Karpas-422 (cell line): ENCODE results near the gene UNC13C. TPM values are rescaled to one million over a fixed set of nuclear protein-coding genes. Genes with fewer than 3 reads are reported as not detected.

Source experiments
- DNase-seq: peaks from one replicate; pipeline ENCODE4 v3.0.0-alpha.2; 2015
- H2AFZ ChIP-seq: fragments of 200-600 bp; sonication (generic); 2 replicates; pipeline ENCODE4 v1.6.1; 2014; ENCODE audit warnings: antibody characterized with exemption, low read length, mixed read lengths
- H3K27ac ChIP-seq: fragments of 200-600 bp; sonication (generic); 2 replicates; pipeline ENCODE4 v1.5.1; 2014; ENCODE audit warnings: mild to moderate bottlenecking, low read length, moderate library complexity
- H3K27me3 ChIP-seq: fragments of 200-600 bp; sonication (generic); 2 replicates; pipeline ENCODE4 v1.6.1; 2014; ENCODE audit warnings: low read length, mixed read lengths
- H3K36me3 ChIP-seq: fragments of 200-600 bp; sonication (generic); 2 replicates; pipeline ENCODE4 v1.6.1; 2014; ENCODE audit warnings: low read length, mixed read lengths; ENCODE audit not compliant: insufficient read depth
- H3K4me1 ChIP-seq: fragments of 200-600 bp; sonication (generic); 2 replicates; pipeline ENCODE4 v1.6.1; 2014; ENCODE audit warnings: mild to moderate bottlenecking, low read length, mixed read lengths
- H3K4me2 ChIP-seq: fragments of 200-600 bp; sonication (generic); 2 replicates; pipeline ENCODE4 v1.6.1; 2014; ENCODE audit warnings: low read length, low read depth, mild to moderate bottlenecking; ENCODE audit not compliant: poor library complexity, severe bottlenecking
- H3K4me3 ChIP-seq: fragments of 200-600 bp; sonication (generic); 2 replicates; pipeline ENCODE4 v1.5.1; 2014; ENCODE audit warnings: mild to moderate bottlenecking, antibody characterized with exemption, low read length, mixed read lengths
- H3K79me2 ChIP-seq: fragments of 200-600 bp; sonication (generic); 2 replicates; pipeline ENCODE4 v1.6.1; 2014; ENCODE audit warnings: mild to moderate bottlenecking, low read length, mixed read lengths
- H3K9ac ChIP-seq: fragments of 200-600 bp; sonication (generic); 2 replicates; pipeline ENCODE4 v1.6.0; 2014; ENCODE audit warnings: low read length
- H3K9me2 ChIP-seq: fragments of 200-600 bp; sonication (generic), shearing (Covaris generic); replicated peaks from 2 replicates; pipeline ENCODE4 v1.6.0; 2014; ENCODE audit warnings: mild to moderate bottlenecking, low read length, moderate library complexity; ENCODE audit not compliant: insufficient read depth
- H3K9me3 ChIP-seq: fragments of 300-700, 200-600 bp; sonication (generic); 2 replicates; pipeline ENCODE4 v1.6.1; 2014; ENCODE audit warnings: low read length, mixed read lengths
- H4K20me1 ChIP-seq: fragments of 200-600 bp; sonication (generic); 2 replicates; pipeline ENCODE4 v1.6.1; 2014; ENCODE audit warnings: mild to moderate bottlenecking, antibody characterized with exemption, low read length, low read depth; ENCODE audit not compliant: insufficient read depth
- total RNA-seq: library from RNA; depleted of rRNA; stranded (reverse); fragments of >200 nt; shearing (Covaris generic); gene quantifications from 2 replicates; pipeline ENCODE4 v1.2.3, GENCODE V29; 2014; ENCODE audit warnings: low replicate concordance

The UNC13C gene
- total RNA-seq, 1 experiment from 2014 or later: not detected

DNA sequence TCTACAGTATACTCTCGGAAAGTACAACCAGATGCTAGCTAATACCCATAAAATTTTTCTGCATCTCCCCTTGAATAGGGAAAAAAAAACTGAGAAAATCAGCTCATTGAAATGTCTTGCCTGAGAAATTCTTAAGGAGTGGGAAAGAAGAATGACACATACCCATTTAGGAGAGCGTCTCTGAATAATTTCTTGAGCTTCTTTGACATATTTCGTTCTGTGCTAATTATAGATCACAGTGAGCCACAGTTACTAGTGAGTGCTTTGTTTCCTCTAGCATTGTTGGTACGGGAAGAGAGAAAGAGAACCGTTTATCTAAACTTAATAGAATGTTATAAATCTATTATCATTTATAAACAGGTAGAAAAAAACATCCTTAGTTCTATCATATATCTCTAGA is 588.4 kb downstream of the UNC13C start:
- H3K36me3 ChIP-seq: no peaks in the 10 kb centered on the region
- H3K27me3 ChIP-seq: no peaks in the 10 kb centered on the region
- no peak for DNase-seq
- H3K9me2 ChIP-seq: no peaks in the 10 kb centered on the region
- no peak overlapping the region for H2AFZ ChIP-seq
- H4K20me1 ChIP-seq: no peaks in the 10 kb centered on the region
- H3K4me3 ChIP-seq: no peak overlapping the region
- no peak overlapping the region for H3K9ac ChIP-seq
- H3K4me2 ChIP-seq: no peak overlapping the region
- no peak overlapping the region for H3K27ac ChIP-seq
- H3K79me2 ChIP-seq: no peaks in the 10 kb centered on the region
- H3K4me1 ChIP-seq: no peaks in the 10 kb centered on the region
- peaks cover 9% of the 10 kb centered on the region; the same call in 1 of the 2 replicates for H3K9me3 ChIP-seq

DNA sequence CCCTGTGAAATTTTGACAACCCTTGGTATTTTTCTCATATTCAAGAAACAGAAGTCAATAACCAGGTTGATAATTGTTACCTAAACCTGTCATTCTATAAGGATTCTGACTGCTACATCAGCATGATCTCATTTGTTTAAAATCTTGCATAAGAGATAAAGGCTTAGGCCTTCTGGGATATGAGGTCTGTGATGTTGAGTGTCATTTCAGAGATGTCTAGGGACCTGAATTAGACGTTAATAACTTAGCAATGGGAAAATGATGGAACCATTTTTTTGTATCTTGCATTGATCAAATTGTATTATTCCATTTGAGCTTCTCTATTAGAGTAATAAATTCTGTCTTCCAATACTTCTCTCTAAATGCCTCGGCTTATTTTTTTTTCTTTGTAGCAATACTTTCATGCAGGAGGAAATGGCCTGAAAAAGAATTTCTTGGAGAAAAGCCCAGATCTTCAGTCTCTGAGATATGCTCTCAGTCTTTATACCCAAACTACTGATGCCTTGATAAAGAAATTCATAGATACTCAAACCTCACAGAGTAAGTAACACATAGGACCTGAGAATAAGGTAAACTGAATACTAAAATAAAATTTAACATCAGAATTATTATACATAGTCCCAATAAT is 589.3 kb downstream of the UNC13C start:
- H3K4me2 ChIP-seq: no peak overlapping the region
- no peaks in the 10 kb centered on the region for H3K9me2 ChIP-seq
- no peak overlapping the region for H2AFZ ChIP-seq
- no peak for DNase-seq
- H3K79me2 ChIP-seq: no peaks in the 10 kb centered on the region
- H4K20me1 ChIP-seq: no peaks in the 10 kb centered on the region
- no peak overlapping the region for H3K27ac ChIP-seq
- peaks cover 7% of the 10 kb centered on the region; the same call in 1 of the 2 replicates for H3K9me3 ChIP-seq
- H3K9ac ChIP-seq: no peak overlapping the region
- no peaks in the 10 kb centered on the region for H3K4me1 ChIP-seq
- no peaks in the 10 kb centered on the region for H3K36me3 ChIP-seq
- H3K27me3 ChIP-seq: no peaks in the 10 kb centered on the region
- no peak overlapping the region for H3K4me3 ChIP-seq

DNA sequence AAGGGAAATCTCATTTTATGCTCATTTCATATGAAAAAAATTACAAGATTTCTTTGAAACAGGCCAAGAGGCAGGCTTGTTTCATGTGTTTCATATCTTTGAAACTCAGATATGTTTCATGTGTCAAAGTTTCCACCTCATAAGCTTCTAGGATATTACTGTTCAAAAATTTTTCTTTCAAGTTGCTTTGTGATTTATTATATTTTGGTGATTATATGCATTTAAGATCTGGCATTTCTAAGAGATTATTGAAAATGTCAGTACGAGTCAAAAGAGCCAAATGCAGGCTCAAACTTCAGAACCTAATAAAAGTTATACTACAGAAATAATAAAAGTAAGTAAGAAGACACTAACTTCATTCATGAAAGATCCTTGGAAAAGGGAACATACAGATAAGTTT is 590.1 kb downstream of the UNC13C start:
- Histone ChIP-seq H2AFZ (no peak overlapping the region), H3K27me3 (no peaks in the 10 kb centered on the region), H3K79me2 (no peaks in the 10 kb centered on the region), H3K9me3 (peaks cover 7% of the 10 kb centered on the region; the same call in 1 of the 2 replicates), H3K36me3 (no peaks in the 10 kb centered on the region), H3K4me1 (no peaks in the 10 kb centered on the region), H3K27ac (no peak overlapping the region), H3K4me3 (no peak overlapping the region), H3K9me2 (no peaks in the 10 kb centered on the region), H4K20me1 (no peaks in the 10 kb centered on the region), H3K4me2 (no peak overlapping the region), H3K9ac (no peak overlapping the region)
- no peak for DNase-seq

DNA sequence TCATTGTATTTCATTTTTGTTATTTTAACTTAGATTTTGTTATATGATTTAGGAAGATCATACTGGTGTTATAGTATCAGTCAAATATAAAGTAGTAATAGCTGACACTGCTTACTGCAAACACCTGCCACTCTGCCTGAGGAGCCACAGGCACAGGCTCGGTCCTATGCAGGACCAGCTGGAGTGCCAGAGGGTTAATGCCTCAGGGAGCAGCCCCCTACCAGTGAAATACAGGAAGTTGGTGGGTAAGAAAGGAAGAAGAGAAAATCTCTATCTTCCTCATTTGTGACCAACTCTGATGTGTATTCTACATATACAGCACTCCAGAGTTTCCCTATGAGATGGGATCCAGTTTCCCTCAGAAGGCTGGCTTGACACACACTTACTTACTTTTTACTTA is 593.3 kb downstream of the UNC13C start:
- Histone ChIP-seq H3K27me3 (no peaks in the 10 kb centered on the region), H2AFZ (no peak overlapping the region), H3K4me1 (no peaks in the 10 kb centered on the region), H3K27ac (no peak overlapping the region), H3K9me3 (peaks cover 13% of the 10 kb centered on the region; the same call in 1 of the 2 replicates), H3K9me2 (no peaks in the 10 kb centered on the region), H3K4me3 (no peak overlapping the region), H4K20me1 (no peaks in the 10 kb centered on the region), H3K36me3 (no peaks in the 10 kb centered on the region), H3K79me2 (no peaks in the 10 kb centered on the region), H3K4me2 (no peak overlapping the region), H3K9ac (no peak overlapping the region)
- DNase-seq: no peak

DNA sequence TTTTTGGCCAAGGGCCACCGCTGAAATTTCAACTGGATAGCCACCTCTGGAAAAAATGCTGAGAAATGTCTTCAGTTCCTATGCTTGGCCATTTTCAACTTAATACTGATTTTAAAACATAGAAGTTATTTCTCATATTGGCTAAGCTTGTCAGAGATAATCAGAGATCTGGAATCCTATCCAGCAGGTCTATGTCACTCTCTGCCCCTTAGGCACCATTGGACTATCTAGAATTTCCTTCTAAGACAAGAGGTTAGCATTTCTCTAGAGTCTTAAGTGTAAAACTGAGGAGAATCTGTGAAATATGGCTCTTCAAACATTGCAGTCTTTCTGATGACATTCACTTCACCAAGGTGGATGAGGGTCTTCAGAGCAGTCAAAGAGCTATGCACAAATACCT is 597.3 kb downstream of the UNC13C start:
- no peaks in the 10 kb centered on the region for H3K79me2 ChIP-seq
- no peaks in the 10 kb centered on the region for H3K36me3 ChIP-seq
- no peak overlapping the region for H3K4me2 ChIP-seq
- H4K20me1 ChIP-seq: no peaks in the 10 kb centered on the region
- no peaks in the 10 kb centered on the region for H3K9me2 ChIP-seq
- no peaks in the 10 kb centered on the region for H3K27me3 ChIP-seq
- H3K9ac ChIP-seq: no peak overlapping the region
- H3K4me3 ChIP-seq: no peak overlapping the region
- H3K9me3 ChIP-seq: peaks cover 9% of the 10 kb centered on the region; the same call in 1 of the 2 replicates
- no peaks in the 10 kb centered on the region for H3K4me1 ChIP-seq
- no peak for DNase-seq
- no peak overlapping the region for H3K27ac ChIP-seq
- no peak overlapping the region for H2AFZ ChIP-seq

DNA sequence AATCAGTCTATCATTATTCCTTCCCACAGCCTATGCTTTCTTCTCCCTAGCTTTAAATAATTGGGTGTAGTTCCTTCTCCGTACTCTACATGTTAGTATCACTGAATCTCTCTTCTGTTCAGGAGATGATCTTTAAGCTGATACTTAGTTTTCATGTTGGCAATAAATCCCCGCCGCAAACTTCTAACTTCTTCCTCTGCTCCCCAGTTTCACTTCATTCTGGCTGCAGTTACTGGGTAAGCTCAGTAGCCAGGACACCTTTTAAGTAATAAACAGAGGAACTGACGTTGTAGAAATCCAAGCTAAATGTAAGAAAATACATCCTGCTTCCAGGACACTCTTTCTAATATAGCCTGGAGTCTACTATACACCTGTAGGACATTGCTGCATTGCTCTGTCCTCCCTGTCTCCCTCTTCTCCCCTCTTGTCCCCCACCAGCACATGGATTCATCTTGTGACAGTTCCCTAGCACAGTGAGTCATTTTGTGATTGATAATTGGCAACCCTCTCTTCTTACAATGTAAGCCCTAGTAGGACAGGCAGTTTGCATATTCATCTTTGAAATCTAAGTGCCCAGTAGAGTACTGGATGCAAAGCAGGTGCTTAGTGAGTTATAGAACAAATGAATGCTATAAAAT is 598.2 kb downstream of the UNC13C start:
- H3K4me2 ChIP-seq: no peak overlapping the region
- no peak overlapping the region for H3K4me3 ChIP-seq
- H3K9me2 ChIP-seq: no peaks in the 10 kb centered on the region
- no peak overlapping the region for H3K9ac ChIP-seq
- no peak for DNase-seq
- H4K20me1 ChIP-seq: no peaks in the 10 kb centered on the region
- no peaks in the 10 kb centered on the region for H3K36me3 ChIP-seq
- no peaks in the 10 kb centered on the region for H3K27me3 ChIP-seq
- no peaks in the 10 kb centered on the region for H3K4me1 ChIP-seq
- H3K79me2 ChIP-seq: no peaks in the 10 kb centered on the region
- H3K9me3 ChIP-seq: peaks cover 9% of the 10 kb centered on the region; the same call in 1 of the 2 replicates
- H2AFZ ChIP-seq: no peak overlapping the region
- H3K27ac ChIP-seq: no peak overlapping the region

DNA sequence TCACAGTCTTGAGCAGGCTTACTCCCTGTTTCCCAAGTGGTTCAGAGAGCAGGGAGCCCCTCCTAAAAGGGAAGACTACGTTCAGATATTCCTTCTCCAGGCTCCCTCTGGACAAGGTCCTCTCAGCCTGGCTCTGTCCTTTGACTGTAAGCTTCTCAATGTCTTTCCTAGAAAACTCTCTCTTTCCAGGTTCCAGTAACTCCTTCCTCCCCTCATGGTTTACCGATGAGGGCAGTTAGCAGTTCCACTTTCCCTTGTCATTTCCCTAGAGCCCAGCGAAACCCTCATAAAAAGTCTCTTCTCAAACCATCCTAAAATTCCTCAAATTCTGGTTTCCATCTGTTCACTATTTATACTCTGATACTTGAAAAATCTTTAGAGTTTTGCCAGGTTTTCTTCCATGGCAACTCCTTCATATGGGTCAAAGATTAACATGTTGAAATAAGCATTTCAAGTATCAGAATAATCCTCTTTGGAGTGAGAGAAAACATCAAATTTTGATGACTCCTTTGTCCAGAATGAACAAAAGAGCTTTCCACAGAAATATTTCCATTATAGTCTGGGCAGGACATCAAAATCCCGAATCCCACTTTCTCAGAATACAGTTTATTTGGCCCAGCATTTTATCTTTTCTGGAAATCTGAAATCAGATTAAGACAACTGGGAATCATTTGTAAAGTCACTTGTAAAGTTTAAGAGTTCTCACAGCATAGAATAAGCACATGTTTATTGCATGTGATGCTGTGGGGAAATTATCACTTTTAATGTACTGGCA is 599.4 kb downstream of the UNC13C start:
- no peak overlapping the region for H2AFZ ChIP-seq
- no peak overlapping the region for H3K4me3 ChIP-seq
- peaks cover 9% of the 10 kb centered on the region; the same call in 1 of the 2 replicates for H3K9me3 ChIP-seq
- H3K9me2 ChIP-seq: no peaks in the 10 kb centered on the region
- no peak for DNase-seq
- H3K9ac ChIP-seq: no peak overlapping the region
- no peaks in the 10 kb centered on the region for H3K36me3 ChIP-seq
- no peak overlapping the region for H3K27ac ChIP-seq
- H3K79me2 ChIP-seq: no peaks in the 10 kb centered on the region
- no peaks in the 10 kb centered on the region for H3K27me3 ChIP-seq
- no peaks in the 10 kb centered on the region for H3K4me1 ChIP-seq
- no peak overlapping the region for H3K4me2 ChIP-seq
- H4K20me1 ChIP-seq: no peaks in the 10 kb centered on the region

DNA sequence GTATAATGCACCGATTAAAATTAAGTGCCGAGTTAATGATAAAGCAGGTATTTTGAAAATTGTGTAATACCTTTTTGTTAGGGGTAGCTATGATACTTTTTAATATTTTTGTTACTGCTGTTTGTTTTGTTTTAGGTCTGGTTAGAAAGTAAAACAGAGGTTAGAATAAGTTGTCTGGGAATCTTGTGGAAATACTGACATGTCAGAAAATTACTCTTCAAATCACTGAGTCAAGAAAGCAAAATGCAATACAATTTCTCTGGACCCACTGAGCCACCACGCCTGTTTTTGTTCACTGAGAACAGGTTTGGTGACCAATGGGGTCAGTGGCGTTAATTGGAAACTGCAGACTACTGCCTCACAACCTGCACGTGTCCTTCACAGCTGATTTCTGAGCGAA is 601.6 kb downstream of the UNC13C start:
- H3K4me1 ChIP-seq: no peaks in the 10 kb centered on the region
- H3K79me2 ChIP-seq: no peaks in the 10 kb centered on the region
- no peak overlapping the region for H2AFZ ChIP-seq
- no peak overlapping the region for H3K27ac ChIP-seq
- H3K9me3 ChIP-seq: peaks cover 2% of the 10 kb centered on the region; the same call in 1 of the 2 replicates
- H3K27me3 ChIP-seq: no peaks in the 10 kb centered on the region
- H3K4me2 ChIP-seq: no peak overlapping the region
- no peak overlapping the region for H3K9ac ChIP-seq
- H3K4me3 ChIP-seq: no peak overlapping the region
- no peaks in the 10 kb centered on the region for H3K9me2 ChIP-seq
- no peaks in the 10 kb centered on the region for H3K36me3 ChIP-seq
- H4K20me1 ChIP-seq: no peaks in the 10 kb centered on the region
- no peak for DNase-seq
